Heart left ventricle (tissue), 16 donors: ENCODE results near the gene ZNF618. TPM values are rescaled to one million over a fixed set of nuclear protein-coding genes. Genes with fewer than 3 reads are reported as not detected.

Experiments
- ATAC-seq, 4 donors: fragments of 200-7000 bp; cut with Tn5 transposase; one replicate each; pipeline ENCODE4 v1.9.1; 2020 to 2022; ENCODE audit warnings: moderate library complexity in 4 of 4, mild to moderate bottlenecking in 3 of 4, moderate number of reproducible peaks in 1 of 4
- DNase-seq, 5 donors: peaks; one replicate each; pipeline ENCODE4 v3.0.0-alpha.2; 2020
- H3K27ac ChIP-seq, 12 donors: fragments of 200-600 bp; sonication (generic) in 4 of 12; one replicate each; pipeline versions ENCODE4 v1.5.0 to v1.8.0; 2016 to 2022; ENCODE audit warnings: mild to moderate bottlenecking in 2 of 12
- H3K27me3 ChIP-seq, 9 donors: fragments of 200-600 bp; sonication (generic) in 2 of 9; one replicate each; pipeline versions ENCODE4 v1.5.1 to v1.8.0; 2016 to 2022; ENCODE audit warnings: mild to moderate bottlenecking in 3 of 9
- H3K36me3 ChIP-seq, 9 donors: fragments of 200-600 bp; sonication (generic) in 2 of 9; one replicate each; pipeline versions ENCODE4 v1.5.0 to v1.8.0; 2018 to 2022; ENCODE audit warnings: mild to moderate bottlenecking in 2 of 9
- H3K4me1 ChIP-seq, 12 donors: fragments of 200-600 bp; sonication (generic) in 4 of 12; one replicate each; pipeline versions ENCODE4 v1.5.0 to v1.8.0; 2016 to 2022; ENCODE audit warnings: mild to moderate bottlenecking in 3 of 12
- H3K4me3 ChIP-seq, 12 donors: fragments of 200-600 bp; sonication (generic) in 4 of 12; one replicate each; pipeline versions ENCODE4 v1.5.0 to v1.8.0; 2017 to 2022; ENCODE audit warnings: mild to moderate bottlenecking in 9 of 12, moderate library complexity in 4 of 12
- H3K9me3 ChIP-seq, 12 donors: fragments of 200-600 bp; sonication (generic) in 4 of 12; one replicate each; pipeline versions ENCODE4 v1.5.0 to v1.8.0; 2016 to 2022; ENCODE audit warnings: mild to moderate bottlenecking in 1 of 12
- CTCF ChIP-seq, 12 donors: fragments of 200-600 bp; sonication (generic) in 4 of 12; IDR thresholded peaks; one replicate each; pipeline versions ENCODE4 v1.5.0 to v1.8.0; 2018 to 2022; ENCODE audit warnings: antibody characterized with exemption in 12 of 12, mild to moderate bottlenecking in 5 of 12
- POLR2A ChIP-seq, 2 donors: fragments of 450-650 bp; IDR thresholded peaks; one replicate each; pipeline ENCODE4 v1.6.1; 2017; ENCODE audit warnings: antibody characterized with exemption in 2 of 2, mild to moderate bottlenecking in 2 of 2, moderate library complexity in 2 of 2
- WGBS, 4 donors: extraction: QIAGEN DNeasy Blood & Tissue Kit in 2 of 4; methylation state at CpG; one replicate each; pipeline versions ENCODE4 v1.1.5 to v1.1.7; 2013 to 2018; 5-methylcytosine and 5-hydroxymethylcytosine counted together
- intact Hi-C, 10 donors: fragments of 100-400 bp; cut with DNase I; formaldehyde crosslinking; loops; one replicate each; pipeline versions ENCODE4 v1.11.1 to v1.14.2; 2022
- polyA plus RNA-seq, 2 donors: library from polyadenylated mRNA; stranded (reverse); fragments of 200-250 nt; gene quantifications; one replicate each; pipeline ENCODE4 v1.2.3, GENCODE V29; 2013
- total RNA-seq, 9 donors: library from RNA; depleted of rRNA in 2 of 9; stranded (reverse); fragments of >200 nt in 2 of 9; fragmentation: NEBNext Ultra II Directional in 3 of 9; extraction: Animal tissue kit (Norgen Biotek cat#: 25700) in 3 of 9; gene quantifications; one replicate each; pipeline versions ENCODE4 v1.1.0 to v1.2.4, GENCODE V29; 2016 to 2023
- donor health status: ischemic (EF 13 %, LVEDD 7.1; RV severe dilation, severe dysfunction).
- donor health status: healthy with polysubstance abuse.
- donor health status: DM: no; HTN: yes; CAD: no.
- donor health status: DM: no; HTN: no; CAD: no.
- donor health status: ischemic (EF 25% LVEDD 6.9; RV normal size, moderate dysfunction).
- donor health status: ischemic (EF 25% LVEDD 5.7; RV mildly dilated, moderate dysfunction).
- donor health status: healthy.
- donor health status: DM: yes; HTN: yes; CAD: no.
- donor health status: ischemic (EF 35%, LVEDD 5.7; RV mildly dilated, moderate dysfunction).
- donor health status: nonischemic (EF 11% LVEDD 7.7; RV severe dilation, severe dysfunction).
- donor health status: DM: yes; HTN: yes; CAD: no.
- donor health status: PGD.
- donor health status: ischemic (EF 29% LVEDD 5.4; RV normal size, mild dysfunction).
- donor health status: nonischemic (EF 23%, LVEDD 6.1; RV moderate dilation, normal function).

The ZNF618 gene
- total and polyA plus RNA-seq, 11 donors: 0.81 to 4.2 (median 1.7) TPM

GRCh38 chr9:114070188-114071103 is 194.3 kb downstream of the ZNF618 start:
- peak in 1 of 4 donors; percentile 10 for ATAC-seq
- no peak for DNase-seq
- TF ChIP-seq POLR2A (IDR thresholded peaks at IDR 0.05): no peak
- no peak for TF ChIP-seq CTCF (IDR thresholded peaks at IDR 0.05)
- intact Hi-C loops: loop anchor here in 1 of 10 donors (10.0 kb wide), 1 partner anchor 64 kb away; no protein-coding TSS in a partner anchor
- 89 to 95% (median 92%) methylated on average over 9 to 17 of the region's 17 CpGs for WGBS, 4 donors
- Histone ChIP-seq H3K36me3 (no peaks in the 10 kb centered on the region), H3K27ac (no peak overlapping the region), H3K9me3 (no peaks in the 10 kb centered on the region), H3K27me3 (peaks cover 0 to 7% (median 0%) of the 10 kb centered on the region in 9 donors), H3K4me3 (no peak overlapping the region), H3K4me1 (peaks cover 0 to 12% (median 4%) of the 10 kb centered on the region in 12 donors)

GRCh38 chr9:114071197-114071795 is 195.2 kb downstream of the ZNF618 start:
- H3K9me3 ChIP-seq: no peaks in the 10 kb centered on the region
- no peak for TF ChIP-seq CTCF (IDR thresholded peaks at IDR 0.05)
- no peak for TF ChIP-seq POLR2A (IDR thresholded peaks at IDR 0.05)
- 73 to 94% (median 81%) methylated on average over 3 to 7 of the region's 7 CpGs for WGBS, 4 donors
- H3K36me3 ChIP-seq: no peaks in the 10 kb centered on the region
- DNase-seq: no peak
- H3K27ac ChIP-seq: no peak overlapping the region
- intact Hi-C loops: loop anchor here in 1 of 10 donors (10.0 kb wide), 1 partner anchor 64 kb away; no protein-coding TSS in a partner anchor
- H3K4me3 ChIP-seq: no peak overlapping the region
- peaks cover 0 to 12% (median 4%) of the 10 kb centered on the region in 12 donors for H3K4me1 ChIP-seq
- H3K27me3 ChIP-seq: peaks cover 0 to 10% (median 0%) of the 10 kb centered on the region in 9 donors
- ATAC-seq: peak in 1 of 4 donors; percentile 10

GRCh38 chr9:114072184-114073140 is 196.4 kb downstream of the ZNF618 start:
- ATAC-seq: peak; percentile 37 to 88 (median 82)
- Histone ChIP-seq H3K27ac (no peak overlapping the region), H3K27me3 (peaks cover 0 to 22% (median 0%) of the 10 kb centered on the region in 9 donors), H3K4me1 (peaks cover 0 to 12% (median 4%) of the 10 kb centered on the region in 12 donors), H3K36me3 (no peaks in the 10 kb centered on the region), H3K4me3 (no peak overlapping the region), H3K9me3 (no peaks in the 10 kb centered on the region)
- TF ChIP-seq CTCF (IDR thresholded peaks at IDR 0.05) (no peak), POLR2A (IDR thresholded peaks at IDR 0.05) (no peak)
- WGBS, 4 donors: 60 to 66% (median 65%) methylated on average over 14 of the region's 14 CpGs
- intact Hi-C loops: loop anchor here in 1 of 10 donors (10.0 kb wide), 1 partner anchor 62 kb away; no protein-coding TSS in a partner anchor
- DNase-seq: peak; percentile 37 to 76 (median 66)
